Measurements from ENCODE around the gene KCND3.

DNA sequence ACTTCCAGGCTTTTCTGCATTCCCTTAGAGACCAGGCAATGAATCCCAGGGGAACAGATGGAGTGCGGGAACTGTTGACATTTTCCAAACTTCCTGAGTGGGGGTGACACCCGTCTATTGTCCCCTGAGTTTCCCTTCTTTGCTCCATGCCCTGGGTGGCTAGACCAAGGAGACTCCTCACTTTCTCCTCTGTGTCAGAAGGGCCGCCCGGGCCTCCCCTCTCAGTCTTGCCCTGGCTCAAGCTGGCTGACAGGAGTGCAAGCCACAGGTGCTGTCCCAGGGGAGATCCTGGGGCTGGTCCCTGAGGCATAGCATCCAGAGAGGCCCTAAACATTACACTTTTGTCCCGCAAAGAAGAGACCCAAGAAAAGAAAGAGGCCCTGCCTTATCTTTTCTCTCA is 170.9 kb downstream of the KCND3 start:
- no peak for TF ChIP-seq JUN (IDR thresholded peaks at IDR 0.05; ENCODE audit: borderline replicate concordance, insufficient read depth, insufficient read length, low read depth)
- TF ChIP-seq, protein P1, sequence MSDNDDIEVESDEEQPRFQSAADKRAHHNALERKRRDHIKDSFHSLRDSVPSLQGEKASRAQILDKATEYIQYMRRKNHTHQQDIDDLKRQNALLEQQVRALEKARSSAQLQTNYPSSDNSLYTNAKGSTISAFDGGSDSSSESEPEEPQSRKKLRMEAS (IDR thresholded peaks at IDR 0.05; ENCODE audit: insufficient read depth, insufficient read length): no peak
- TF ChIP-seq, protein P2, sequence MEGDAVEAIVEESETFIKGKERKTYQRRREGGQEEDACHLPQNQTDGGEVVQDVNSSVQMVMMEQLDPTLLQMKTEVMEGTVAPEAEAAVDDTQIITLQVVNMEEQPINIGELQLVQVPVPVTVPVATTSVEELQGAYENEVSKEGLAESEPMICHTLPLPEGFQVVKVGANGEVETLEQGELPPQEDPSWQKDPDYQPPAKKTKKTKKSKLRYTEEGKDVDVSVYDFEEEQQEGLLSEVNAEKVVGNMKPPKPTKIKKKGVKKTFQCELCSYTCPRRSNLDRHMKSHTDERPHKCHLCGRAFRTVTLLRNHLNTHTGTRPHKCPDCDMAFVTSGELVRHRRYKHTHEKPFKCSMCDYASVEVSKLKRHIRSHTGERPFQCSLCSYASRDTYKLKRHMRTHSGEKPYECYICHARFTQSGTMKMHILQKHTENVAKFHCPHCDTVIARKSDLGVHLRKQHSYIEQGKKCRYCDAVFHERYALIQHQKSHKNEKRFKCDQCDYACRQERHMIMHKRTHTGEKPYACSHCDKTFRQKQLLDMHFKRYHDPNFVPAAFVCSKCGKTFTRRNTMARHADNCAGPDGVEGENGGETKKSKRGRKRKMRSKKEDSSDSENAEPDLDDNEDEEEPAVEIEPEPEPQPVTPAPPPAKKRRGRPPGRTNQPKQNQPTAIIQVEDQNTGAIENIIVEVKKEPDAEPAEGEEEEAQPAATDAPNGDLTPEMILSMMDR (IDR thresholded peaks at IDR 0.05; ENCODE audit: extremely low read depth in 1 of 2, insufficient read depth in 1 of 2, low read depth in 1 of 2, low read length in 2 of 2): no peak
- no peak for TF ChIP-seq POLR2AphosphoS5 (IDR thresholded peaks at IDR 0.05; ENCODE audit: insufficient read depth, low read depth, low read length)
- no peak for TF ChIP-seq POLR2A (IDR thresholded peaks at IDR 0.05; ENCODE audit: low read depth, low read length)
- no peak for TF ChIP-seq EZH2 (IDR thresholded peaks at IDR 0.05; ENCODE audit: borderline replicate concordance, low read depth, low read length, severe bottlenecking)

Data from endothelial cell of umbilical vein (primary cell).